ENCODE data around the gene SLC29A3. TPM values are rescaled to one million over a fixed set of nuclear protein-coding genes. Genes with fewer than 3 reads are reported as not detected.
"Not testable (repeated sequence)": the region's sequence is repeated elsewhere in the genome, so short reads cannot be mapped to it uniquely, and the experiment has no call there.

SLC29A3 gene
- total RNA-seq, 1 experiment from 2014 or later, result 1.8 TPM

DNA sequence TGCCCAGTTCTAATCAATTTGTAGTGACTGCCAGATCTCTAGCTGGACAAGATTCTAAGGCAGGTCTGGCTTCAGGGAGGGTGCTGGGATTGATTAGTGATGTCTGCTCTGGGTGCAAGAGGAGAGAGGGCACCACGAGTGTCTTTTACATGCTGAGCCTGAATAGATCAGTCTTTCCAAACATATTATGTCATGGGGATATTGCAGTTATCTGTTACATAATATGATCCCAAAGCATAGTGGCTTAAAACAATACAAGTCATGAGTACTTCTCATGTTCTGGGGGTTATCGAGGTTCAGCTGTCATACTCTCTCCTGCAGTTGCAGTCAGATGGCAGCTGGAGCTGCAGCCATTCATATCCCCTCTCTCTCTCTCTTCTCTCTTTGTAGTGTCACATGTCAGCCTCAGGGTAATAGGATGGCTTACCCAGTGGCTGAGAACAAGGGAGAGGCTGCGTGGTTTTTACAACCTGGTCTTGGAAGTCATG lies 26.0 kb downstream of the SLC29A3 start:
- DNase-seq (ENCODE audit: low read depth), result peak; percentile 18

DNA sequence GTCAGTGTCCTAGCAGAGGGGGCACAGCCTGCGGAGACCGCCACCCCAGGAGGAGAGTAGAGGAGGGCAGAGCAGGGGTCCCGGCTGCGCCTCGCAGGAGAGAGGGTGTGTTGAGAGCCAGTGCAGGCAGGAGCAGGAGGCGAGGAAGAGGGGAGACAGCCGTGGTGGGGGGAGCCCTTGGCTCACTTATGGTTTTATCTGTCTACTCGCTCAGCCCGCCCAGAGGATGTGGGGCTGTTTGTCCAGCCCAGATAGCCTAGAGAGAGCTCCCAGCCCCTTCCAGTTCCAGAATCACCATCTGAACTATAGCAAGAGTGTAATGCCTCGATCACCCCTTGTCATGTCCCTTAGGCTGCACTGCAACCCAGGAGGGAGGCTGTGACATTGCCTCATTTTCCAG lies 26.6 kb downstream of the SLC29A3 start:
- no peak for DNase-seq (ENCODE audit: low read depth)

DNA sequence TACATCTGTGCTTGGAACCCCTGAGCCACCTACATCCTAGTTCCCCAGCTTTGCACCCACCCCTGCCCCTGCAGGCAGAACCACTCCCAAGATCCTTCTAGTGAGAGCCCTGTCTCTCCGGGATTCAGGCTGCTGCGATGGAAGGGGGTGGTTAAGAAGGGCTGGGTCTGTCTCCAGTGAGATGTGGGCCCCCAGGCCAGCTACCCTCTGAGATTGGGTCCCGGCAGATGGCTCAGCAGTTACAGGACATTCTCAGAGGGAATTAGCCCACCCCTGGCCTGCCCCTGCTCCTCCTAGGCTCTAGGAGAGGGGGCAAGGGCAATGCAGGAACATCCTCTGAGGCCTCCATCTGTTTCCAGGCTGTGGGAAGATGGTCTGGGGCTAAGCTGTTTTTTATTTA lies 27.7 kb downstream of the SLC29A3 start:
- no peak for DNase-seq (ENCODE audit: low read depth)

DNA sequence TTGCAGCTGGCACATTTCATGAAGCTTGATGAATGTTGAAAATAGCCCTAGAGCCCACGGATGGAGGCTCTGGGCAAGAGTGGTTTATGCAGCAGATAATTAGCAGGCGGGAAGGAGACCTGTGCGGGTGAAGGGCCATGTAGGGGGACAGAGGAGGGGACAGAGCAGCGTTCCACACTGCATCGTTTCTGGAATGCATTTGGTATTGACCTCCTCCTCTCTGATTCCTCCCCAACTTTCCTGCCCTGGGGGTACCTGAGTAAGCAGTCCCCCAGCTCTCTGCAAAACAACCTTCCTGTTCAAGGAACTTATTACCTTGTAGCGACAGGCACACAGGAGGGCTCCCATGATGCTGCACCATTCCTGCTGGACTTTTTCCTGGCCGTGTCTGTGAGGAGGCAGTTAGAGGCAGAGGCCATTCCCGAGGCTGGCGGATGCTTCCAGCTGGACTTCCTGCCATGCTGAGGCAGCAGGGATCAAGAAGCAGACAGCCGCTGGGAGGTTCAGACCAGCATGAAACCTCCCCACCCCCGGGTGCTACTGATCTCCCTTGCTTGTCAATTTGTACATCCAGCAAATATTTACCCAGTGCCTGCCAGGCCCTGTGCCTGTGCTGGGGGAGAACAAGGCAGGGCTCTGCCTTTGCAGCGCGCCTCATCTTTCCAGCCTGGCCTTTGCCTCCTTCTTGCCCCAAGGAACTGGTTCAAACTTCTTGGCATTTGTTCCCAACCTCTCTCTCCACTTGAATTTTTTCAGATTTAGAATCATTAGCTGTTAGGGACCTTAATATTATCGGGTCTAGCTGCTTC lies 28.7 kb downstream of the SLC29A3 start:
- no peak for DNase-seq (ENCODE audit: low read depth)

DNA sequence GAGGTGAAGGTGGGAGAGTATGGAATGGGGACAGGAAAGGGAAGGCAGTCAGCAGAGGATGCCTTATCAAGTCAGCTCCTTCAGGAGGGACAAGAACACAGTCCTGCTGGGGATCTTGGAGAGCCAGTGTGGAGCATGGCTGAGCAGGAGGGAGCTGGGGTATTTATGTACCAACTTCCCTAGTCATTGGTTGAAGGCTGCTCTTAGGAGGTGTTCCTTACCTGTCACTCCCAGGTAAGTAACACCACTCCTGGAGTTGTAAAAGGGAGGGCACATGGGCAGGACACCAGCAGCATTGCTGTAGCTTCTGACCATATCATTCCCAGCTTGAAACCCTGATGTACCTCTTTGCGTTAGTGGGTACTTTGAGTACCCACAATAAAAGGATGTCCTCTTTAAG lies 29.8 kb downstream of the SLC29A3 start:
- DNase-seq (ENCODE audit: low read depth), result no peak

DNA sequence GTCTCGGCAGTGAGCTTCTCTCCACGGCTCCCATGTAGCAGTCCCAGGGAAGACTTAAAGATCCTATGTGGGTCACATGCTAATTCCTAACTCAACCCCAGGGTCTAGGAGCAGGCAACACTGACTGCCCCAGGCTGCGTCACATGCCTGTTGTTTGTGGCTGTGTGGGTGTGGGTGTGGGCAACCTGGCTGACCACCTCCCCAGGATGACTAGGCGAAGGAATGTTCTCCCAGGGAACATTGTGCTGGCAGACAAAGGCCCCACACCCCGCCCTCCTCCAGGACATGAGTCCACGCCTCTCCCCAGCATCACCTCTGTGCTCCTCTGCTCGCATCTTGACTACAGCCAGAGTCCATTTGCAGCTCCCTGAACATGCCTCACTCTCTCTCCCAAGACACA lies 30.3 kb downstream of the SLC29A3 start:
- DNase-seq (ENCODE audit: low read depth), result peak; percentile 2

DNA sequence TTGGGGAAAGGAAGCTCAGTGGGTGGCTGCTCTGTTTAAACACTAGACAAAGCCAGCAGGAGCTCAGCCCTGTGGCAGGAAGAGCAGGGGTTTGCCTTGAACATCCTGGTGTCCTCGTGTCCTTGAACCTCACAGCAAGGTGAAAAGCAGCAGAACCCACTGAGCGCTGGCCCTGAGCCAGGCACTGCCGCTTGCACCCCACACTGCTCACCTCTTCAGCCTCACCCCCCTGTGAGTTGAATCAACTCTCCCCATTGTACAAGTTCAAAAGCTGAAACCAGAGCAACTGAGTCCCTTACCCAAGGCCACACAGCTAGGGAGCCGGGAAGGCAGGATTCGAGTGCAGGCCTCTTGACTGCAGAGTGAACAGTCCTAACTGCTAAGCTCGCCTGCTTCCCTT lies 32.0 kb downstream of the SLC29A3 start:
- DNase-seq (ENCODE audit: low read depth), result no peak

DNA sequence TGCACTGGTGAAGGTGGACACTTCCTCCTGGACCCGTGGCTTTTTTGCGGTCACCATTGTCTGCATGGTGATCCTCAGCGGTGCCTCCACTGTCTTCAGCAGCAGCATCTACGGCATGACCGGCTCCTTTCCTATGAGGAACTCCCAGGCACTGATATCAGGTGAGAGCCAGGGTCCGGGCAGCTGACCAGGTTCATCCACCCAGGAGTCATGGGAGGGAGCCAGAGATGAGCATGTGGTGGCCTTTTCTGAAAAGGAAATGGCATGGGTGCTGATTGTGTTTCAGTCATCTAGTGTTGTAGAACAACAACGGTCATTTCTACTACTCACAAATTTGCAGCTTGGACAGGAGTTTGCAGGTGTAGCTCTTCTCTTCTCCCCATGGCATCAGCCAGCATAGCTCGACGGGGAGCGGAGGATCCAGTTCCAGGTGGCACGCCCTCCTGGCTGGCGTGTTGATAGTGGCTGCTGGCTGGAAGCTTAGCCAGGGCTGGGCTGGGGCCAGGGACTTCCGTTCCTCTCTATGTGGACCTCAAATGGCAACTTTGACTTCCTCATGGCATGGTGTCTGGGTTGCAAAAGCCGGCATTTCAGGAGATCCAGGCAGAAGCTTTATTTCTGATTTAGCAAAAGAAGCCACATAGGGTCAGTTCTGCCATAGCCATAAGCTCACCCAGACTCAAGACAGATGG lies 32.7 kb downstream of the SLC29A3 start:
- DNase-seq (ENCODE audit: low read depth), result no peak

DNA sequence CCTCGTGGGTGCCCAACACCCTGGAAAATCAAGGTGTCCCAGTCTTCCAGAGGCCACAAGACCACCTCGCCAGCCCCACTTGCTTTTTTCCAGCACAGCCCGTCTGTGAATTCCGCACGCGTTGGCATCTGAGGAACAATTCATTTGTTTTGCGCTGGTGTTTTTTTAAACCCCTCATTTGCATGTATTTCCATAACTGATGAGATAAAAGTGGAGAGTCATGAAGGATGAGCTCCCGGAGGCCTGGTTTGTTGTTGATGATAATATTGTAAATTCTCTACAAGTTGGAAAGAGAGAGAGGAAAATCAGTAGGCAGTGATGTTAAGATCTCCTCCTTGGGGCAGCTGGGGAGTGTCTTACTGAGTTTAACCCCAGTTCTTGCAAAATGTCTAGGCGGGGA lies 34.6 kb downstream of the SLC29A3 start:
- no peak for DNase-seq (ENCODE audit: low read depth)

DNA sequence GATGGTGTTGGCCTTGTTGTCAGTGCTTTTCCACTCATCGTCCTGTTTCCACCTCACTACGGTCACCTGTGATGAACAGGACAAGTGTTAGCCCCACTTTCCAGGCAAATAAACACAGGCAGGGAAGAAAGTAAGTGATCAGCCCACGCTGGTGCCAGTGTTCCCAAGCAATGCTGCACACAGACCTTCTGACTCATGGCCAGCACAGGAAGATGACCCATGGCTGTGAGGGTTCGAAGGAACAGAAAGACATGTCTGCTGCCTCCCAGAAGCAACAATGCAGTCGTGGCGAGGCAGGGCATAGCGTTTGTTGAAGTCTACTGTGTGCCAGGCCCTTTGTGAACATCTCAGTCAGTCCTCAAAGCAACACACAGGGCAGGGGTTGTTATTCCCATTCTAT lies 35.7 kb downstream of the SLC29A3 start:
- no peak for DNase-seq (ENCODE audit: low read depth)

DNA sequence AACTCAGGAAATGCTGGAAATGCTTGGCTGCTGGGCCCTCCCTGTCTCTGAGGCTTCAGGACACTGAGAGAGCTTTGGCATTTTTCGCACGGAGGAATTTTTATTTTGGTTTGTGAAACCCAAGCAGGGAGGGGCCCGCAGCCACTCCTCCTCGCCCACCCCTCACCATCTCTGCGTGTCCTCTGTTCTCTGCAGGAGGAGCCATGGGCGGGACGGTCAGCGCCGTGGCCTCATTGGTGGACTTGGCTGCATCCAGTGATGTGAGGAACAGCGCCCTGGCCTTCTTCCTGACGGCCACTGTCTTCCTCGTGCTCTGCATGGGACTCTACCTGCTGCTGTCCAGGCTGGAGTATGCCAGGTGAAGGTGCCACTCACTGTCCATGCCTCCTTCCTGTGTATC lies 36.8 kb downstream of the SLC29A3 start:
- DNase-seq (ENCODE audit: low read depth), result no peak

DNA sequence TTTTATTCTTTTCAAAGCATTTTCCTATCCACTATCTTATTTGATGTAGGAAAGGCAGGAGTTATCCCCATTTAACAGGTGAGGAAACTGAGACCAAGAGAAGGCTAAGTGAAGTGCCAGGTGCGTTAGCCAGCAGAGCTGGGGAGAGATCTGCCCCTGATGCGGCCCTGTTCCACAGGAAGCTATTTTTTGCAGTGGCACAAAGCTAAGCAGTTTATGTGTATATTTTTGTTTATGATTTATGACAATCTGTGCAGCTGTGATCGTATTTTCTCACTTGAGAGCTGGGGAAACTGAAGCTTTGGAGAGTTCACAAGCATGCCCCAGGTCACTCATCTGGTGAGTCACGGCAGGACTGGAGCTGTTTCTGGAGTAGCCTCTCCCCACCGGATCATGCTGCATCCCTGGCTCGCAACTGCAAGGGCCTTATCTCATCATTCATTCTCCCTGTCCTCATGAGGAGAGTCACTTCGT lies 38.8 kb downstream of the SLC29A3 start:
- DNase-seq (ENCODE audit: low read depth), result peak; percentile 59

DNA sequence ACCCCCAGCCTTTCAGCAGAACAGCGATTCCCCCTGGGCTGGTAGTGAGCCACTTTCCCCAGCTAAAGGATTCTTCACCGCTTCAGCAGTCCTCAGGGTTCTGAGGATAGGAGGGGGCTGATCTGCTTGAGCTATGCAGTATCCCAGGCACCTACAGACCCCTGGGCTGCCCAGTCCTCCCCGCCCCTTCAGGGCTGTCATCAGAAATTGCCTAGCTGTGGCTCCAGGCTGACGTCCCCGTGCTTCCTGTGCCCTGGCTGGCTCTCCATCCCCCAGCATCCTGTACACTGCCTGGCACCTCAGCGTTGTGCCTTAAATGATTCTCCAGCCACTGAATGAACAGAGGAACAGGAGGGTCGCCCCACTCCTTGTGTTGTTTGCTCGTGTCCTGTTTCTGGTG lies 39.2 kb downstream of the SLC29A3 start:
- no peak for DNase-seq (ENCODE audit: low read depth)

DNA sequence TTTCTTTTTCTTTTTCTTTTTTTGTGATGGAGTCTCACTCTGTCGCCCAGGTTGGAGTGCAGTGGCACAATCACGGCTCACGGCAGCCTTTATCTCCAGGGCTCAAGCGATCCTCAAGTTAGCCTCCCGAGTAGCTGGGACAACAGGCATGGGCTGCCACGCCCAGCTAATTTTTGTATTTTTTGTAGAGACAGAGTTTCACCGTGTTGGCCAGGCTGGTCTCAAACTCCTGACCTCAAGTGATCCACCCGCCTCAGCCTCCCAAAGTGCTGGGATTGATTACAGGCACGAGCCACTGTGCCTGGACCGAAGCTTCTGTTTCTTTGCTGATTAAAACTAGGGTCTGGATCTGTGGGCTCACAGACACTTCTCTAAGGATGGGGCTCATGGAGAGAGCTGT lies 39.8 kb downstream of the SLC29A3 start:
- DNase-seq (ENCODE audit: low read depth), result not testable (repeated sequence)

DNA sequence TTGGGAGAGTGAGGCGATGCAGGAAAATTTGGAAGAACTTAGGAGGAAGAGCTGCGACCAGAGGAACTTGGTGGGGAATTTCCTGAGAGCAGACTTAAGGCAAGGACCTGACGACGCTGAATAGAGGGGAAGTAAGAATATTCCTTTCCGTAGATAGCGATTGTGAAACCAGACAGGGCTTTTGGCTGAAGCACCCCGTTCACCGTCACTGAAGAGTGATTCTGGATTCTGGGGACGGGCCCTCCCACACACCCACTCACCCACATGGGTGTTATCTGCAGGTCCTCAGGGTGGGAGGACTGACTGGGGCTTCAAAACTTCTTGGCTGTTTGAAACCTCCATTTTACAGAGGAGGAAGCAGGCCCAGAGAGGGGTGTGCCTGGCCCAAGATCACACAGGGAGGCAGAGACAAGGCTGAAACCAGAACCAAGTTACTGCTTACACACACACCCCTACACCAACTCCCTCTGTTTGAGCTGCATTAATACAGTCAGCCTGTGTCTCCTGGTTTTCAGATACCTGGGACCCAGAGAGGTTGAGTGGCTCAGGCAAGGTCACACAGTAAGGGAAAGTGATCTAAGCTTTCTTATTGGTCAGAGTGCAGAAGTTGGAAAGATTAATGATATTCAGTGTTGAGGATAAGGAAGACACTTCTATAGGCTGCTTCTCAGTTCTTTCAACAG lies 40.4 kb downstream of the SLC29A3 start:
- no peak for DNase-seq (ENCODE audit: low read depth)

DNA sequence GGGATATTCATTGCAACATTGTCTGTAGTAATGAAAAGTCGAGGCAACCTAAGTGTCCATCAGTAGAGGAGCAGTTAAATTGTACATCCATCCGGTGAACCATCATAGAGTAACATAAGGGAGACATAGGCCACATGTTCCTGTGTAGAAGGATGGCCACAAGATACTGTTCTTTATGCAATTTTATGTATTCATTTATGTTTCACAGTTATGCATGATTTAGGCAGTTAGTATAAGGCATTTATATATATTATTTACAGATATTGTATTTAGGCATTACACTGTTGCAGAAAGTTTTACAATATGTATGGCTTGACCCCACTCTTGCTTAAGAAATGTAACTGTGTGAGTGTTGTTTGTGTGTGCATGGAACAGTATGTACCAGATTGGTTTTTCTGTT lies 41.7 kb downstream of the SLC29A3 start:
- no peak for DNase-seq (ENCODE audit: low read depth)

DNA sequence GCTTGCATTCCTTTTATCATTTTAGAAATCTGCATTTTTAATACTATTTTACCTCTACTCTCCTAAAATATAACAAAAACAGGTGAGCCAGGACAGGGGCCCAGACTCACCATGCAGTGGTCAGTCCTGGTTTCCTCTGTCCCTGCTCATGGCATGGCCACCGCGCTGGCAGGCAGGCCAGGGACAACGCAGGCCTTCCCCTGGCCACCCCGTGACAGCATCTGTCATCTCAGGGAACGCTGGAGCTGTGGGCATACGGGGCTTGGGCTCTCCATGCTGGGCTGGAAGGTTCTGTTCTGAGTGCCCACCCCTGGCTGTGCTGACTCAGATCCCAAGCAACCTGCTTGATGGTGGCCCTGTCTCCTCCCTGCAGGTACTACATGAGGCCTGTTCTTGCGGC lies 42.5 kb downstream of the SLC29A3 start:
- DNase-seq (ENCODE audit: low read depth), result no peak

DNA sequence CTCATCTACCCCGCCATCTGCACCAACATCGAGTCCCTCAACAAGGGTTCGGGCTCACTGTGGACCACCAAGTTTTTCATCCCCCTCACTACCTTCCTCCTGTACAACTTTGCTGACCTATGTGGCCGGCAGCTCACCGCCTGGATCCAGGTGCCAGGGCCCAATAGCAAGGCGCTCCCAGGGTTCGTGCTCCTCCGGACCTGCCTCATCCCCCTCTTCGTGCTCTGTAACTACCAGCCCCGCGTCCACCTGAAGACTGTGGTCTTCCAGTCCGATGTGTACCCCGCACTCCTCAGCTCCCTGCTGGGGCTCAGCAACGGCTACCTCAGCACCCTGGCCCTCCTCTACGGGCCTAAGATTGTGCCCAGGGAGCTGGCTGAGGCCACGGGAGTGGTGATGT lies 43.1 kb downstream of the SLC29A3 start:
- DNase-seq (ENCODE audit: low read depth), result no peak

DNA sequence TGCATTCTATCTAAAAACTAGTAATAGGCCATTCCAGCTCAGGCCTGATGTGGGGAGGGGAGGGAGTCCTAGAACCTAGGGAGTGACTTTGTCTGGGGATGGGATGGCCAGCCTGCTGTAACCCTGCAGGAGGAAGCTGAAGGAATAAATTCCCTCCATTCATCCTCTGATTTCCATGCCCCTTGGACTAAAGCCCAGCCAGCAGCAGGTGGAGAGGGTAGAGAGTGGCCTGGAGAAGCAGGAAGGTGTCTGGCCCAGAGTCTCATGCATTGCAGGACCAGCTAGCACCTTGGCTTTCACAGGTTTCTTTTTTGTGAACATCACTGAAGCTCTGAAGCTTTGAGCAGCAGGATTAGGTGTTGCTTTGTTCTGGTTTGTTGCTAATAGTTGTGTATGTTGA lies 44.9 kb downstream of the SLC29A3 start:
- DNase-seq (ENCODE audit: low read depth), result no peak

DNA sequence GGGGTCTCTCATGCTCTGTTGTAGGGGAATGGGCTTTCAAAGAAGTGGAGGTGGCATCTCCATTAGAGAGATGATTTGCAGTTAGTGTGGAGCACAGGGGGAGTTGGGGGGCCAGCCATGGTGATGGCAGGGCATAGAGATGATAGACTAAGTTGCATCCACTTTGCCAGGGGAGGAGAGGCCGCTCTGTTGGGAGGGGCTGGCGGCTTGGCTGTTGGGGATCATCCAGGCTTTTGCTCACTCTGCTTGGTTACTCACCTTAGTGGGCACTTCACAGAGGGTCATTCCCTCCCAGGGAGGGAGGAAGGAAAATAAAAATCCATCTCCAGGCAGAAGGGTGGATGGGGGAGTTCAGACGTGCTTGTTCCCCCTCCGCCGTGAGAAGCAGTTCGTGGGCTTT lies 46.3 kb downstream of the SLC29A3 start:
- no peak for DNase-seq (ENCODE audit: low read depth)

DNA sequence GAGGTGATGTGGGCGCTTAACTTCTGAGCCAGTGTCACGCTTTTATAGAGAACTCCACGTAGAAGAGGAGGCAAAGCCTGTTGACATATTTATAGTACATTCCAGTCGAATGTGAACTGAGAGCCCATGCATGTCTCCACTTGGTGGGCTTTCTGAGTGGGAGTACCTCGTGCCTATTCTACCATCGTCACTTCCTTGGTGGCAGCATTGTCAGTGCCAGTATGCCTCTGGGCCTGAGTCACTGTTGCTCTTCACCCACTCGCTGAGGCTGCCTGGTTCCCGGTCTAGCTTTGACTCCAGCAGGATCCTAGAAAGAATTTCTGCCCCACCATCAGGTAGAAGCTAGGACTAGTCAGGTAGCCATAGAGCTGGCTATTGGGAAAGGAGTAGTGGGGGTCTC lies 47.6 kb downstream of the SLC29A3 start:
- DNase-seq (ENCODE audit: low read depth), result no peak

DNA sequence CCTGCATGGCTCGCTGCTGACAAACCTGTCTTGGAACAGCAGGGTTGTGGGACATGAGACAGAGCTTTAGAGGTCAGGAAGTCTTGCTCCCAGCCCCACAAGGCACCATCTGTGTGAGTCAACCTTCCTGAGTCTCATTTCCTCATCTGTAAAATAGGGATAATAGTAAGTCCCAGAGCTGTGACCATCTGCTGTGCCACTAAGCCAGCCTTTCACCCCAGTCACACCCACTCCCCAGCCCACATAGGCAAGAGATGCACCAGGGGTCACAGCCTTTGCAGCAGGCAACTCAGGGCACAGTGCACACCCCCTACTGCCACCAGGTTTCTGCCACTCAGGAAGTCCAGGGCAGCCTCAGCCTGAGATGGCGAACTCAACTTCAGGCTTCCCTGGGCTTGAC lies 48.2 kb downstream of the SLC29A3 start:
- DNase-seq (ENCODE audit: low read depth), result no peak

Data from LHCN-M2 (cell line).